DOHH2 (cell line): ENCODE measurements around the gene KCNQ1.

Source experiments
- H3F3A ChIP-seq: fragments of 200-600 bp; sonication (generic), shearing (Covaris generic); 2 replicates; pipeline ENCODE4 v1.6.0; 2016; ENCODE audit warnings: antibody characterized with exemption, mild to moderate bottlenecking; ENCODE audit not compliant: control insufficient read depth, insufficient read depth
- H3K27ac ChIP-seq: fragments of 200-600 bp; sonication (generic); 2 replicates; pipeline ENCODE4 v1.5.1; 2014; ENCODE audit warnings: low read depth, mild to moderate bottlenecking, low read length, moderate library complexity
- H3K27me3 ChIP-seq: fragments of 200-600 bp; sonication (generic); 2 replicates; pipeline ENCODE4 v1.6.1; 2014; ENCODE audit warnings: mild to moderate bottlenecking, low read length, mixed read lengths; ENCODE audit not compliant: control insufficient read depth
- H3K36me3 ChIP-seq: fragments of 200-600 bp; sonication (generic); 2 replicates; pipeline ENCODE4 v1.6.1; 2014; ENCODE audit warnings: mild to moderate bottlenecking, low read length, moderate library complexity, mixed read lengths; ENCODE audit not compliant: control insufficient read depth
- H3K4me1 ChIP-seq: fragments of 200-600 bp; sonication (generic); 2 replicates; pipeline ENCODE4 v1.6.1; 2014; ENCODE audit warnings: mild to moderate bottlenecking, low read length, mixed read lengths; ENCODE audit not compliant: control insufficient read depth
- H3K4me2 ChIP-seq: fragments of 200-600 bp; sonication (generic); 2 replicates; pipeline ENCODE4 v1.6.0; 2014; ENCODE audit warnings: mild to moderate bottlenecking, low read length, moderate library complexity
- H3K4me3 ChIP-seq: fragments of 200-600 bp; sonication (generic); 2 replicates; pipeline ENCODE4 v1.5.1; 2014; ENCODE audit warnings: mild to moderate bottlenecking, low read length, mixed read lengths
- H3K79me2 ChIP-seq: fragments of 200-600 bp; sonication (generic); 2 replicates; pipeline ENCODE4 v1.6.1; 2014; ENCODE audit warnings: mild to moderate bottlenecking, low read length, mixed read lengths; ENCODE audit not compliant: control insufficient read depth
- H3K9me2 ChIP-seq: fragments of 200-600 bp; sonication (generic); replicated peaks from 2 replicates; pipeline ENCODE4 v1.6.1; 2014; ENCODE audit warnings: mild to moderate bottlenecking, low read length, mixed read lengths; ENCODE audit not compliant: control insufficient read depth
- H3K9me3 ChIP-seq: fragments of 200-600 bp; sonication (generic); 2 replicates; pipeline ENCODE4 v1.6.1; 2014; ENCODE audit warnings: antibody characterized with exemption, low read length, mixed read lengths; ENCODE audit not compliant: control insufficient read depth, insufficient read depth
- H4K20me1 ChIP-seq: fragments of 200-600 bp; sonication (generic); 2 replicates; pipeline ENCODE4 v1.6.0; 2014; ENCODE audit warnings: low read depth, mild to moderate bottlenecking, antibody characterized with exemption, low read length, moderate library complexity; ENCODE audit not compliant: control insufficient read depth, insufficient read depth
- EZH2phosphoT487 ChIP-seq: fragments of 200-600 bp; sonication (generic); IDR thresholded peaks from 2 replicates; pipeline ENCODE4 v1.6.1; 2017; ENCODE audit warnings: borderline replicate concordance, mild to moderate bottlenecking, antibody characterized with exemption, low read length, moderate library complexity, mixed read lengths
- TF ChIP-seq, protein P1 (sequence below): fragments of 200-600 bp; sonication (generic); IDR thresholded peaks from one replicate; pipeline ENCODE4 v1.5.1; 2014; ENCODE audit warnings: antibody characterized with exemption, mild to moderate bottlenecking, low read depth, low read length; ENCODE audit not compliant: poor library complexity, severe bottlenecking

KCNQ1 gene

DNA sequence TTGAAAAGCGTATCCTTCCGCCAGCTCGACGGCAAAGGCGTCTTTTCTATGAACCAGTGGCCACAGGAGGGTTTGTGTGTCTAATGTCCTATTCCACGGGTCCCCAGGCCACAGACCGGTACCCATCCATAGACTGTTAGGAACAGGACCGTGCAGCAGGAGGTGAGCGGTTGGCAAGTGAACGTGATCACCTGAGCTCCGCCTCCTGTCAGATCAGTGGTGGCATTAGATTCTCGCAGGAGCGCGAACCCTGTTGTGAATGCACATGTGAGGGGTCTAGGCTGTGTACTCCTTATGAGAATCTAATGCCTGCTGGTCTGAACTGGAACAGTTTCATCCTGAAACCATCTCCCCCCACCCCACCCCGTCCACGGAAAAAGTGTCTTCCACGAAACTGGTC, 317.6 kb downstream of the KCNQ1 start:
- no peak overlapping the region for H3K4me2 ChIP-seq
- no peaks in the 10 kb centered on the region for H3K9me3 ChIP-seq
- no peaks in the 10 kb centered on the region for H4K20me1 ChIP-seq
- no peaks in the 10 kb centered on the region for H3K27me3 ChIP-seq
- H3K4me1 ChIP-seq = no peaks in the 10 kb centered on the region
- no peak for TF ChIP-seq EZH2phosphoT487
- TF ChIP-seq, protein P1, sequence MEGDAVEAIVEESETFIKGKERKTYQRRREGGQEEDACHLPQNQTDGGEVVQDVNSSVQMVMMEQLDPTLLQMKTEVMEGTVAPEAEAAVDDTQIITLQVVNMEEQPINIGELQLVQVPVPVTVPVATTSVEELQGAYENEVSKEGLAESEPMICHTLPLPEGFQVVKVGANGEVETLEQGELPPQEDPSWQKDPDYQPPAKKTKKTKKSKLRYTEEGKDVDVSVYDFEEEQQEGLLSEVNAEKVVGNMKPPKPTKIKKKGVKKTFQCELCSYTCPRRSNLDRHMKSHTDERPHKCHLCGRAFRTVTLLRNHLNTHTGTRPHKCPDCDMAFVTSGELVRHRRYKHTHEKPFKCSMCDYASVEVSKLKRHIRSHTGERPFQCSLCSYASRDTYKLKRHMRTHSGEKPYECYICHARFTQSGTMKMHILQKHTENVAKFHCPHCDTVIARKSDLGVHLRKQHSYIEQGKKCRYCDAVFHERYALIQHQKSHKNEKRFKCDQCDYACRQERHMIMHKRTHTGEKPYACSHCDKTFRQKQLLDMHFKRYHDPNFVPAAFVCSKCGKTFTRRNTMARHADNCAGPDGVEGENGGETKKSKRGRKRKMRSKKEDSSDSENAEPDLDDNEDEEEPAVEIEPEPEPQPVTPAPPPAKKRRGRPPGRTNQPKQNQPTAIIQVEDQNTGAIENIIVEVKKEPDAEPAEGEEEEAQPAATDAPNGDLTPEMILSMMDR = no peak
- no peaks in the 10 kb centered on the region for H3K36me3 ChIP-seq
- no peaks in the 10 kb centered on the region for H3K9me2 ChIP-seq
- no peak overlapping the region for H3K27ac ChIP-seq
- H3K79me2 ChIP-seq = no peaks in the 10 kb centered on the region
- H3K4me3 ChIP-seq = no peak overlapping the region
- no peaks in the 10 kb centered on the region for H3F3A ChIP-seq

DNA sequence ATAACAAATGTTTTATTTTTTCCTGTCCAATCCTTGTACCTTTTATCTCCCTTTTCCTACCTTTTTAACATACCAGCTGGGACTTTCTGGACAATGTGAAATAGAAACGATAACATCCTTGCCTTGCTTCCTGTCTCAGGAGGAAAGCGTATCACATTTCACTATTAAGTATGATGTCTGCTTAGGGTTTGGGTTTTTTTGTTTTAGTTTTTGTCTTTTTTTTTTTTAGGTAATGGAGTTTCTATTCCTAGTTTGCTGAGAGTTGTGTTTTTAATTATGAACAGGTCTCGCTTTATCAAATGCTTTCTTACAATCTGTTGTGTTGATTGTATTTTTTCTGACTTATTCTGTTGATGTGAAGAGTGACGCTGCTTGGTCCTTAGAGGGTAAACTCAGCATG, 319.2 kb downstream of the KCNQ1 start:
- no peaks in the 10 kb centered on the region for H4K20me1 ChIP-seq
- H3K27ac ChIP-seq = no peak overlapping the region
- H3K9me2 ChIP-seq = no peaks in the 10 kb centered on the region
- H3K4me3 ChIP-seq = no peak overlapping the region
- H3K9me3 ChIP-seq = no peaks in the 10 kb centered on the region
- TF ChIP-seq, protein P1 = no peak
- no peak for TF ChIP-seq EZH2phosphoT487
- H3K27me3 ChIP-seq = no peaks in the 10 kb centered on the region
- no peak overlapping the region for H3K4me2 ChIP-seq
- no peaks in the 10 kb centered on the region for H3K36me3 ChIP-seq
- no peaks in the 10 kb centered on the region for H3K79me2 ChIP-seq
- H3F3A ChIP-seq = no peaks in the 10 kb centered on the region
- no peaks in the 10 kb centered on the region for H3K4me1 ChIP-seq

DNA sequence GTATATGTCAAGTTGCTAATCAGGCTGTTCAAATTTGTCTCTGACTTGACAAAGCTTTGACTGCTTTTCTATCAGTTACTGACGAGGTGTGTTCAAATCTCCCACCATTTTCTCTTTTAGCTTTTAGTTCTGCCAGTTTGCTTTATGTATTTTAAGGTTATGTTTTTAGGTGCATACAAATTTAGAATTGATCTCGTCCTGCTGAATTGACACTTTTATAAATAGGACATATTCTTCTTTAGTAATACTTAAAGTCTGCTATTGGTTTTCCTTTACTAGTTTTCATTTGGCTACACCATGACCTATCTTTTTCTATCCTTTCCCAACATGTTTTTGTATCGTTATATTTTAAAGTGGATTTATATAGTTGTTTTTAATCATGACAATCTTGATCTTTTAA, 320.7 kb downstream of the KCNQ1 start:
- H3K9me2 ChIP-seq = no peaks in the 10 kb centered on the region
- TF ChIP-seq, protein P1 = no peak
- TF ChIP-seq EZH2phosphoT487 = no peak
- no peaks in the 10 kb centered on the region for H3K27me3 ChIP-seq
- H3K4me1 ChIP-seq = no peaks in the 10 kb centered on the region
- H3K36me3 ChIP-seq = no peaks in the 10 kb centered on the region
- no peak overlapping the region for H3K4me2 ChIP-seq
- H3K79me2 ChIP-seq = no peaks in the 10 kb centered on the region
- H3K9me3 ChIP-seq = no peaks in the 10 kb centered on the region
- H3K27ac ChIP-seq = no peak overlapping the region
- no peaks in the 10 kb centered on the region for H3F3A ChIP-seq
- no peaks in the 10 kb centered on the region for H4K20me1 ChIP-seq
- no peak overlapping the region for H3K4me3 ChIP-seq

DNA sequence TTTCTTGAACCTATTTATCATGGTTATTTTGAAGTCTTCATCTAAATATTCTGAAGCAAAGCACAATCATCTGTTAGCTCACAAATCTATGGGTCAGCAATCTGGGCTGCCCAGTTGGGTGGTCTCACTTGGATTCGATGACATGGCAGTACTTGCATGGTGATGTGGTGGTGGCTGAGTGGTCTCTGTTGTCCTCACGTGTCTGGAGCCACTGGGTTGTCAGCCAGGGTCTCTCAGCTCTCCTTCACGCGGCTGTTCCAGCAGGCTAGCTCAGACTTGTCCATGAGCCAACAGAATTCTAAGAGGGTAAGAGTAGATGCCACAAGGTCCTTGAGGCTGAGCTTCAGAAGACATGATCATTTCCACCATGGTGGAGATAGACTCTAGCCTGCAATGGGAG, 321.4 kb downstream of the KCNQ1 start:
- TF ChIP-seq, protein P1 = no peak
- TF ChIP-seq EZH2phosphoT487 = no peak
- no peaks in the 10 kb centered on the region for H3K4me1 ChIP-seq
- H3K9me2 ChIP-seq = no peaks in the 10 kb centered on the region
- no peaks in the 10 kb centered on the region for H3K27me3 ChIP-seq
- no peaks in the 10 kb centered on the region for H4K20me1 ChIP-seq
- H3K79me2 ChIP-seq = no peaks in the 10 kb centered on the region
- H3F3A ChIP-seq = no peaks in the 10 kb centered on the region
- H3K4me3 ChIP-seq = no peak overlapping the region
- no peaks in the 10 kb centered on the region for H3K36me3 ChIP-seq
- H3K9me3 ChIP-seq = no peaks in the 10 kb centered on the region
- H3K27ac ChIP-seq = no peak overlapping the region
- no peak overlapping the region for H3K4me2 ChIP-seq
